ENCODE results near the gene SOS1. TPM values are rescaled to one million over a fixed set of nuclear protein-coding genes. Genes with fewer than 3 reads are reported as not detected.

Gene SOS1
- total RNA-seq, 1 experiment from 2014 or later = 28.4 TPM

- TF ChIP-seq AFF4 (CRISPR knock-in tag; IDR thresholded peaks at IDR 0.05; ENCODE audit: borderline replicate concordance) = no peak
- TF ChIP-seq MYBL2 (CRISPR knock-in tag; IDR thresholded peaks at IDR 0.05) = no peak
- no peak for TF ChIP-seq JAZF1 (CRISPR knock-in tag; IDR thresholded peaks at IDR 0.05)
- TF ChIP-seq ARID4B (CRISPR knock-in tag; IDR thresholded peaks at IDR 0.05; ENCODE audit: borderline replicate concordance) = no peak
- TF ChIP-seq CTCF (IDR thresholded peaks at IDR 0.05) = no peak
These were observed 7.1 kb upstream of the SOS1 start (continued) for GRCh38 chr2:39127973-39128372.

- DNase-seq (ENCODE audit: low spot score) (no peak), ATAC-seq (peak; percentile 1)
- Mint-ChIP-seq H3K4me3 (peak overlapping the region; percentile 82), H3K9me3 (no peaks in the 10 kb centered on the region), H3K27me3 (ENCODE audit: low read depth) (no peaks in the 10 kb centered on the region), H3K36me3 (no peaks in the 10 kb centered on the region), H3K27ac (peak overlapping the region; percentile 93), H3K4me1 (peaks cover 28% of the 10 kb centered on the region)
- TF ChIP-seq IRF1 (CRISPR knock-in tag; IDR thresholded peaks at IDR 0.05) = no peak
- no peak for TF ChIP-seq SOX15 (CRISPR knock-in tag; IDR thresholded peaks at IDR 0.05)
- no peak for TF ChIP-seq CDX4 (CRISPR knock-in tag; IDR thresholded peaks at IDR 0.05; ENCODE audit: borderline replicate concordance)
- POLR2A ChIA-PET = interaction anchor here (0.6 to 1.9 kb wide), 6 partner anchors 12 to 383 kb away, joined by 3 to 10 read pairs (median 4); no protein-coding TSS in a partner anchor
- CTCF ChIA-PET = interaction anchor here (0.5 to 3.5 kb wide), 15 partner anchors 9 to 605 kb away, joined by 3 to 50 read pairs (median 5); no protein-coding TSS in a partner anchor
These were observed 3.9 kb upstream of the SOS1 start for GRCh38 chr2:39124746-39125057.

- H3K27me3 Mint-ChIP-seq (ENCODE audit: low read depth) = no peaks in the 10 kb centered on the region
- POLR2A ChIA-PET = interaction anchor here (0.6 to 1.9 kb wide), 6 partner anchors 11 to 383 kb away, joined by 3 to 10 read pairs (median 4); no protein-coding TSS in a partner anchor
- no peaks in the 10 kb centered on the region for H3K36me3 Mint-ChIP-seq
- H3K4me3 Mint-ChIP-seq = peak overlapping the region; percentile 82
- peaks cover 31% of the 10 kb centered on the region for H3K4me1 Mint-ChIP-seq
- CTCF ChIA-PET = interaction anchor here (0.5 to 3.5 kb wide), 24 partner anchors 9 to 606 kb away, joined by 3 to 50 read pairs (median 4); no protein-coding TSS in a partner anchor
- DNase-seq (ENCODE audit: low spot score) = peak; percentile 99
- ATAC-seq = peak; percentile 77
- H3K27ac Mint-ChIP-seq = peak overlapping the region; percentile 100
- H3K9me3 Mint-ChIP-seq = no peaks in the 10 kb centered on the region
- no peak for TF ChIP-seq FOXJ3 (CRISPR knock-in tag; IDR thresholded peaks at IDR 0.05; ENCODE audit: borderline replicate concordance)
- TF ChIP-seq GABPB1 (CRISPR knock-in tag; IDR thresholded peaks at IDR 0.05) = peak; percentile 92
- no peak for TF ChIP-seq ZNF138 (CRISPR knock-in tag; conservative IDR thresholded peaks at IDR 0.05)
- TF ChIP-seq USF2 (CRISPR knock-in tag; IDR thresholded peaks at IDR 0.05) = peak; percentile 71
- TF ChIP-seq CBFB (CRISPR knock-in tag; IDR thresholded peaks at IDR 0.05; ENCODE audit: low read depth) = peak; percentile 87; the same call in 1 of the 2 replicates
- TF ChIP-seq ATF6 (CRISPR knock-in tag; IDR thresholded peaks at IDR 0.05) = no peak
These were observed 3.3 kb upstream of the SOS1 start for GRCh38 chr2:39124000-39124745.

All from WTC11 (cell line).